ENCODE measurements around the gene HERC4.

- TF ChIP-seq POLR2A (IDR thresholded peaks at IDR 0.05) (no peak), CTCF (IDR thresholded peaks at IDR 0.05) (no peak)
Observed at GRCh38 chr10:68111584-68111983, 36.5 kb upstream of the HERC4 start.

Data from Peyer's patch (tissue), 4 donors.